HEK293 (cell line): Measurements from ENCODE around the gene RNF227.

Experiments
- FEZF1 ChIP-seq: fragments of 450-650 bp; formaldehyde crosslinking; IDR thresholded peaks from 2 replicates; pipeline ENCODE4 v1.5.1; 2016; ENCODE audit warnings: missing biosample characterization, missing genetic modification characterization
- HOXD13 ChIP-seq: sonication (generic); formaldehyde crosslinking; IDR thresholded peaks from 2 replicates; pipeline ENCODE4 v1.8.0; 2022; ENCODE audit warnings: missing genetic modification reagents, borderline replicate concordance
- IKZF3 ChIP-seq: fragments of 450-650 bp; IDR thresholded peaks from 2 replicates; pipeline ENCODE4 v1.5.0; 2018; ENCODE audit warnings: missing biosample characterization, mild to moderate bottlenecking, missing genetic modification characterization, moderate library complexity
- KLF10 ChIP-seq: fragments of 450-650 bp; IDR thresholded peaks from 2 replicates; pipeline ENCODE4 v1.5.1; 2018; ENCODE audit warnings: missing biosample characterization, mild to moderate bottlenecking, missing genetic modification characterization
- MEIS1 ChIP-seq: sonication (generic); formaldehyde crosslinking; IDR thresholded peaks from 2 replicates; pipeline ENCODE4 v1.8.1; 2022; ENCODE audit warnings: missing genetic modification reagents, mild to moderate bottlenecking, borderline replicate concordance
- PBX3 ChIP-seq: sonication (generic); formaldehyde crosslinking; IDR thresholded peaks from 2 replicates; pipeline ENCODE4 v1.8.1; 2022; ENCODE audit warnings: mild to moderate bottlenecking, moderate library complexity, missing genetic modification reagents
- PRDM1 ChIP-seq: fragments of 450-650 bp; formaldehyde crosslinking; IDR thresholded peaks from 2 replicates; pipeline ENCODE4; 2016; ENCODE audit warnings: missing biosample characterization, missing genetic modification characterization
- PRDM2 ChIP-seq: fragments of 450-650 bp; formaldehyde crosslinking; IDR thresholded peaks from 2 replicates; pipeline ENCODE4 v1.5.1; 2016; ENCODE audit warnings: missing biosample characterization, missing genetic modification characterization, borderline replicate concordance
- PRDM6 ChIP-seq: fragments of 450-650 bp; formaldehyde crosslinking; IDR thresholded peaks from 2 replicates; pipeline ENCODE4 v1.5.1; 2017; ENCODE audit warnings: missing biosample characterization, missing genetic modification characterization
- TCF7L2 ChIP-seq: IDR thresholded peaks from 2 replicates; pipeline ENCODE4 v1.6.1; 2011; ENCODE audit warnings: low read depth, mild to moderate bottlenecking, inconsistent platforms, low read length, moderate library complexity, borderline replicate concordance
- ZBTB1 ChIP-seq: fragments of 450-650 bp; formaldehyde crosslinking; IDR thresholded peaks from 2 replicates; pipeline ENCODE4 v1.5.1; 2016; ENCODE audit warnings: missing biosample characterization, missing genetic modification characterization
- ZFHX2 ChIP-seq: fragments of 450-650 bp; formaldehyde crosslinking; conservative IDR thresholded peaks from 2 replicates; pipeline ENCODE4 v1.5.1; 2016; ENCODE audit warnings: missing biosample characterization, missing genetic modification characterization
- ZFP69B ChIP-seq: fragments of 450-650 bp; formaldehyde crosslinking; IDR thresholded peaks from 2 replicates; pipeline ENCODE4 v1.5.1; 2016; ENCODE audit warnings: missing biosample characterization, missing genetic modification characterization
- ZNF121 ChIP-seq: fragments of 450-650 bp; formaldehyde crosslinking; IDR thresholded peaks from 2 replicates; pipeline ENCODE4 v1.5.1; 2016; ENCODE audit warnings: missing biosample characterization, missing genetic modification characterization
- ZNF175 ChIP-seq: fragments of 450-650 bp; formaldehyde crosslinking; IDR thresholded peaks from 2 replicates; pipeline ENCODE4 v1.5.1; 2016; ENCODE audit warnings: missing biosample characterization, missing genetic modification characterization
- ZNF18 ChIP-seq: fragments of 450-650 bp; formaldehyde crosslinking; IDR thresholded peaks from 2 replicates; pipeline ENCODE4 v1.5.1; 2016; ENCODE audit warnings: missing biosample characterization, missing genetic modification characterization
- ZNF2 ChIP-seq: fragments of 450-650 bp; formaldehyde crosslinking; IDR thresholded peaks from 2 replicates; pipeline ENCODE4 v1.5.1; 2016; ENCODE audit warnings: missing biosample characterization, missing genetic modification characterization
- ZNF274 ChIP-seq, 2 experiments: fragments of 200-500 bp in 1 of 2; fragments of 450-650 bp in 1 of 2; sonication (Bioruptor generic) in 1 of 2; formaldehyde crosslinking in 1 of 2; IDR thresholded peaks; 2 replicates each; pipeline versions ENCODE4 v1.5.1 to v1.6.1; 2014 to 2016; ENCODE audit warnings: borderline replicate concordance in 1 of 2, inconsistent platforms in 1 of 2, low read length in 1 of 2, missing biosample characterization in 1 of 2, missing genetic modification characterization in 1 of 2
- ZNF48 ChIP-seq: fragments of 450-650 bp; formaldehyde crosslinking; IDR thresholded peaks from 2 replicates; pipeline ENCODE4 v1.5.1; 2016; ENCODE audit warnings: missing biosample characterization, missing genetic modification characterization
- ZNF488 ChIP-seq: fragments of 450-650 bp; formaldehyde crosslinking; IDR thresholded peaks from 2 replicates; pipeline ENCODE4 v1.5.1; 2016; ENCODE audit warnings: missing biosample characterization, missing genetic modification characterization
- ZNF571 ChIP-seq: fragments of 450-650 bp; formaldehyde crosslinking; IDR thresholded peaks from 2 replicates; pipeline ENCODE4 v1.5.0; 2017; ENCODE audit warnings: missing biosample characterization, missing genetic modification characterization
- ZNF610 ChIP-seq: fragments of 450-650 bp; formaldehyde crosslinking; IDR thresholded peaks from 2 replicates; pipeline ENCODE4 v1.5.1; 2016; ENCODE audit warnings: missing biosample characterization, missing genetic modification characterization, borderline replicate concordance
- ZNF639 ChIP-seq: fragments of 450-650 bp; formaldehyde crosslinking; IDR thresholded peaks from 2 replicates; pipeline ENCODE4 v1.5.1; 2016; ENCODE audit warnings: missing biosample characterization, missing genetic modification characterization
- ZNF792 ChIP-seq: fragments of 450-650 bp; formaldehyde crosslinking; IDR thresholded peaks from 2 replicates; pipeline ENCODE4 v1.5.1; 2016; ENCODE audit warnings: missing biosample characterization, missing genetic modification characterization
- ZNF830 ChIP-seq: fragments of 450-650 bp; IDR thresholded peaks from 2 replicates; pipeline ENCODE4 v1.5.0; 2018; ENCODE audit warnings: missing biosample characterization, missing genetic modification characterization, low read depth, mild to moderate bottlenecking, moderate library complexity

The RNF227 gene

GRCh38 chr17:7915611-7916384 lies at the start of gene RNF227 (continued):
- TF ChIP-seq ZNF18 (tag by site-specific recombination) (no peak), ZFHX2 (tag by site-specific recombination) (peak; percentile 4; the same call in 1 of the 2 replicates), ZFP69B (tag by site-specific recombination) (peak; percentile 99), ZNF274 (IDR thresholded peaks at IDR 0.05; ENCODE audit: low read length) (no peak), ZNF274 (tag by site-specific recombination; IDR thresholded peaks at IDR 0.05; ENCODE audit: borderline replicate concordance) (no peak), IKZF3 (tag by site-specific recombination) (peak; percentile 62; the same call in 1 of the 2 replicates), ZNF48 (tag by site-specific recombination) (no peak), HOXD13 (CRISPR knock-in tag) (no peak), ZNF639 (tag by site-specific recombination) (no peak), ZNF2 (tag by site-specific recombination) (no peak), ZNF792 (tag by site-specific recombination) (0 out of 2 replicates have a peak, but pooled peaks have one; percentile 31), ZNF175 (tag by site-specific recombination) (no peak), ZNF488 (tag by site-specific recombination) (no peak), ZBTB1 (tag by site-specific recombination) (no peak), MEIS1 (CRISPR knock-in tag) (no peak; the same call in 1 of the 2 replicates), ZNF610 (tag by site-specific recombination) (peak; percentile 67; the same call in 1 of the 2 replicates), ZNF830 (tag by site-specific recombination) (no peak), PRDM6 (tag by site-specific recombination) (no peak), PRDM1 (tag by site-specific recombination) (no peak), TCF7L2 (peak; percentile 81; the same call in 1 of the 2 replicates), PRDM2 (no peak), ZNF571 (tag by site-specific recombination) (no peak), FEZF1 (tag by site-specific recombination) (no peak; the same call in 1 of the 2 replicates), KLF10 (tag by site-specific recombination) (peak; percentile 52; the same call in 1 of the 2 replicates), ZNF121 (tag by site-specific recombination) (no peak), PBX3 (CRISPR knock-in tag) (peak; percentile 77; the same call in 1 of the 2 replicates)
